Activated CD4-positive, alpha-beta T cell treated with anti-CD3 and anti-CD28 coated beads for 36 hours (primary cell): ENCODE data around the gene HDHD3. TPM values are rescaled to one million over a fixed set of nuclear protein-coding genes. Genes with fewer than 3 reads are reported as not detected.
A peak's percentile ranks its signal among the peaks of the same experiment; 100 is the strongest.
"Not testable (repeated sequence)": the region's sequence is repeated elsewhere in the genome, so short reads cannot be mapped to it uniquely, and the experiment has no call there.

ENCODE experiments used
- ATAC-seq: fragments of 200-7000 bp; cut with Tn5 transposase; one replicate; pipeline ENCODE4 v1.10.0; 2021; ENCODE audit warnings: mild to moderate bottlenecking, moderate library complexity
- CTCF ChIA-PET: fragments of 350-600 bp; sonication (Branson Sonifier 250); formaldehyde crosslinking; loops from one replicate; lab custom pipeline; 2021; ENCODE audit warnings: antibody characterized with exemption; lab: Charles Lee
- POLR2A ChIA-PET: fragments of 350-600 bp; sonication (Branson Sonifier 250); formaldehyde crosslinking; loops from one replicate; lab custom pipeline; 2021; ENCODE audit warnings: antibody characterized with exemption, inconsistent platforms; lab: Charles Lee
- DNase-seq: peaks from one replicate; pipeline ENCODE4 v3.0.0-alpha.2; 2020
- H3K27ac Mint-ChIP-seq: one replicate; pipeline ENCODE4 v1.8.0; 2021; ENCODE audit warnings: mixed read lengths
- H3K27me3 Mint-ChIP-seq: one replicate; pipeline ENCODE4 v1.8.0; 2021; ENCODE audit warnings: mixed read lengths
- H3K36me3 Mint-ChIP-seq: one replicate; pipeline ENCODE4 v1.8.0; 2021; ENCODE audit warnings: low read depth, mixed read lengths
- H3K4me1 Mint-ChIP-seq: one replicate; pipeline ENCODE4 v1.8.0; 2021; ENCODE audit warnings: mixed read lengths
- H3K4me3 Mint-ChIP-seq: one replicate; pipeline ENCODE4 v1.8.0; 2021; ENCODE audit warnings: mild to moderate bottlenecking, moderate library complexity, mixed read lengths
- H3K9me3 Mint-ChIP-seq: one replicate; pipeline ENCODE4 v1.8.0; 2021; ENCODE audit warnings: low read depth, mixed read lengths
- intact Hi-C, 2 experiments: fragments of 100-400 bp; cut with DNase I in 1 of 2; cut with micrococcal nuclease in 1 of 2; formaldehyde crosslinking; loops; one replicate each; pipeline versions ENCODE4 v1.14.2 to v1.15.1; 2022 to 2024; cut with DNase I, micrococcal nuclease
- total RNA-seq, 2 experiments: library from RNA; stranded (reverse); gene quantifications; one replicate each; pipeline ENCODE4 v1.2.3, GENCODE V29; 2021

Gene HDHD3, protein sequence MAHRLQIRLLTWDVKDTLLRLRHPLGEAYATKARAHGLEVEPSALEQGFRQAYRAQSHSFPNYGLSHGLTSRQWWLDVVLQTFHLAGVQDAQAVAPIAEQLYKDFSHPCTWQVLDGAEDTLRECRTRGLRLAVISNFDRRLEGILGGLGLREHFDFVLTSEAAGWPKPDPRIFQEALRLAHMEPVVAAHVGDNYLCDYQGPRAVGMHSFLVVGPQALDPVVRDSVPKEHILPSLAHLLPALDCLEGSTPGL
- total RNA-seq, result 10 to 100 TPM; 12.7 to 16.5 TPM

DNA sequence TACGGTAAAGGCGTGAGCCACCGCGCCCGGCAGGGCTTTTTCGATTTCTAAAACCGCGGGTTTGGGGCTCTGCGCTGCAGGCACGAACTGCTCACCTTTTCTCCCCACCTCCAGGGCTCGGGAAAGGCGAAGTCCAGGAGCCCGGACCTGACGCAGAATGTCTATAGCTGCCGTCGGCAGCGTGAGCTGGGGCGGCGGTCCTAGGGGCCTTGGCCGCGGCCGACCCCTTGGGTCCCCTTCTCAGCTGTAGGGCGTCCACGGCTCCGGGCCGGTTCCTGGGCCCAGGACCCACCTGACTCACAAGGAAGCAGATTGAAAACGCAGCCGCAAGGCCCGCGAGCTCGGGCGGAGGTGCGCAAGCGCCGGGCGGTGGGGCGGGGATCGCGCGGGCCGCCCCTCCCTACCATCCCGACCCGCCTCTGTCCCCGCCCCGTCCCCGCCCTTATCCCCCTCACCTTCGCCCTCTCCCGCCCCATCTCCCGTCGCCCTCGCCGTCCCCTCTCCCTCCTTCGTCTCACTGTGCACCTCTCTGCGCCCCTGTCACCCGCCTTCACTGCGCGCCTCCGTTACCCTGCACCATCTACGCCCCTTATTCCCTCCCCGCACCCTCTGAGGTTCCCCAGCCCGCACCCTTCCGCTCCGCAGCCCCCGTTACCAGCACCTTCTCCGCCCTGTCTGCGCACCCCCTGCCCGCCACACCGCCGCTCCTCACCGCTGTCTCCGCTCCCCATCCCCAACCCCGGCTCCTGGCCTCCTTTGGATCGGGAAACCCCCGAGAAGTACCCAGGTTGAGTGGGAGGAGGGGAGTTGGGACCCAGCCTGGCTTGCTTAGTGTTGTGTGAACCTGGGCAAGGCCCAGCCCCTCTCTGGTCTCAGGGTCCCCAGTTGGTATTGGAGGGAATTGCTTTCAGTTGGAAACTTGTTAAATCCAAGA lies at the start of gene HDHD3:
TSS of gene HDHD3 (minus strand) at position 353 of the 934 bp plus-strand sequence. CDS start 2,632 bp downstream, outside the sequence.
- peak within 1 kb of the TSS; percentile 88 for H3K4me3 Mint-ChIP-seq
- intact Hi-C loops, result loop anchor here (1.0 to 5.0 kb wide), 8 partner anchors 24 to 202 kb away; partner anchors contain the start of genes ALAD (in 2 of the 2), C9orf43 (in 2 of the 2), CDC26 (in 2 of the 2) and POLE3 (in 2 of the 2)
- no peaks in the 10 kb centered on the region for H3K9me3 Mint-ChIP-seq
- H3K4me1 Mint-ChIP-seq, result peaks cover 17% of the 10 kb centered on the region
- POLR2A ChIA-PET, result no interaction called here
- ATAC-seq, result peak; percentile 89
- H3K27ac Mint-ChIP-seq, result peak within 1 kb of the TSS; percentile 89
- no peaks in the 10 kb centered on the region for H3K27me3 Mint-ChIP-seq
- H3K36me3 Mint-ChIP-seq, result peaks cover 13% of the 10 kb centered on the region
- CTCF ChIA-PET, result interaction anchor here (0.6 to 1.1 kb wide), 4 partner anchors 23 to 635 kb away, joined by 3 to 7 read pairs (median 4); partner anchors contain the start of genes C9orf43 and POLE3
- DNase-seq, result peak; percentile 90

DNA sequence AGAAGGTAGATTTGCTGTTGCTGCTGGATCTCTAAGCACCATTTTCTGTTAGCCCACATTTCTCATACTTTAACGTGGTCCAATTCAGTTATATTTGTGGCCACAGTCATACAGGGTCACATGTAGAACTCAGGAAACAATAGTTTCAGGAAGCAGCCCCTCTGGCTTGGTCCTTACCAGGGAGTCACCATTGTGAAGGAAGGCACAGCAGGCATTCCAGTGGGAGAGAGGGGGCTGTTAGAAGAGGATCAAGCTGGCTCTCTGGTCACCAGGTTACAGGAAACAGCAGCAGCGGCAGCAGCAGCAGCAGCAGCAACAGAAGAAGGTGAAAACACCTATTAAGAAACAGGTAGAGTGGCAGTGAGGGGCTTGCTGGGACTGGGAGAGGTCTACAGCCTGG lies 48.3 kb upstream of the HDHD3 start:
- intact Hi-C loops, result no loop called here
- H3K27ac Mint-ChIP-seq, result no peak overlapping the region
- H3K4me1 Mint-ChIP-seq, result no peaks in the 10 kb centered on the region
- CTCF ChIA-PET, result interaction anchor here (1.1 to 1.2 kb wide), 2 partner anchors 21 to 233 kb away, joined by 3 to 4 read pairs; no protein-coding TSS in a partner anchor
- H3K36me3 Mint-ChIP-seq, result no peaks in the 10 kb centered on the region
- H3K27me3 Mint-ChIP-seq, result peaks cover 2% of the 10 kb centered on the region
- H3K4me3 Mint-ChIP-seq, result no peak overlapping the region
- POLR2A ChIA-PET, result interaction anchor here (0.9 kb wide), 1 partner anchor 51 kb away, joined by 3 read pairs; no protein-coding TSS in a partner anchor
- no peak for ATAC-seq
- no peaks in the 10 kb centered on the region for H3K9me3 Mint-ChIP-seq
- DNase-seq, result no peak

DNA sequence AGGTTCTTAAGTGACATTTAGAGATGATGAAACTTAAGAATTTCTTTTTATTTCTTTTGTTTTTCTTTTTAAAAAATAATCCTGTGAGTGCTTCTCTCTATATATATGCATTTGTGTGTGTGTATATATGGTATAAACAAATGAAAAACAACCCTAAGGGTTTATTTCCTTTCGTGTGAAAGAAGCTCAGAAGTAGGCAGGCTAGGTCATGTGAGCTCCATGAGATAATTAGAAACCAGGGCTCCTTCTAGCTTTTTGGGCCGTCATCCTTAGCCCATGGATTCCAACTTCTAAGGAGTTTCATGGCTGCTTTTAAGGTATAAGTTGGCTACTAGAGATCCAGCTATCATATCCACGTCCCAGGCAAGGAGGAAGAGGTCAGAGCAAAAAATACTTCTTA lies 44.9 kb upstream of the HDHD3 start:
- H3K27me3 Mint-ChIP-seq, result peaks cover under 1% of the 10 kb centered on the region
- no peak for ATAC-seq
- DNase-seq, result no peak
- H3K4me1 Mint-ChIP-seq, result no peaks in the 10 kb centered on the region
- ChIA-PET POLR2A (no interaction called here), CTCF (interaction anchor here (1.0 to 1.2 kb wide), 2 partner anchors 111 to 157 kb away, joined by 3 to 5 read pairs; no protein-coding TSS in a partner anchor)
- no peaks in the 10 kb centered on the region for H3K9me3 Mint-ChIP-seq
- H3K36me3 Mint-ChIP-seq, result no peaks in the 10 kb centered on the region
- no peak overlapping the region for H3K27ac Mint-ChIP-seq
- H3K4me3 Mint-ChIP-seq, result no peak overlapping the region
- intact Hi-C loops, result no loop called here

DNA sequence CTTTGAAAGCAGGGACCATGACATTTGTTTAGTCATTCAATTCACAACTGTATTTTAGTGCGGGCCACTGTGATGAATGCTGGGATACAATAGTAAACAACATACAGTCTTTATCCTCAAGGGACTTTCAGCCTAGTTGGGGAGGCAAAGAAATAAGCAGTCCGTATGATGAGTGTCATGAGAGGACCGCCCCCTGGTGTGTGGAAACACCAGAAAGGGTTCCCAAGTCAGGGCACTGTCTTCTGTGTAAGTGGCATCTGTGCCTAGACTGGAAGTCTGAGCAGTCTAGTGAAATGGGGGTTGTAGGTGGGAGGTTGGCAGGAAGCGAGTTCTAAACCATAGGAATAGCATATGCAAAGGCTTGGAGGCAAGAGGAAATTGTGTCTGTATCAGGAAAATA lies 40.6 kb upstream of the HDHD3 start:
- ATAC-seq (no peak), DNase-seq (peak; percentile 30)
- Mint-ChIP-seq H3K4me3 (no peak overlapping the region), H3K9me3 (no peaks in the 10 kb centered on the region), H3K27ac (no peak overlapping the region), H3K27me3 (no peaks in the 10 kb centered on the region), H3K36me3 (no peaks in the 10 kb centered on the region), H3K4me1 (no peaks in the 10 kb centered on the region)
- CTCF ChIA-PET, result no interaction called here
- POLR2A ChIA-PET, result no interaction called here
- intact Hi-C loops, result loop anchor here in 1 of 2 experiments (10.0 kb wide), 2 partner anchors 467 to 1167 kb away; partner anchors contain the start of gene ATP6V1G1

DNA sequence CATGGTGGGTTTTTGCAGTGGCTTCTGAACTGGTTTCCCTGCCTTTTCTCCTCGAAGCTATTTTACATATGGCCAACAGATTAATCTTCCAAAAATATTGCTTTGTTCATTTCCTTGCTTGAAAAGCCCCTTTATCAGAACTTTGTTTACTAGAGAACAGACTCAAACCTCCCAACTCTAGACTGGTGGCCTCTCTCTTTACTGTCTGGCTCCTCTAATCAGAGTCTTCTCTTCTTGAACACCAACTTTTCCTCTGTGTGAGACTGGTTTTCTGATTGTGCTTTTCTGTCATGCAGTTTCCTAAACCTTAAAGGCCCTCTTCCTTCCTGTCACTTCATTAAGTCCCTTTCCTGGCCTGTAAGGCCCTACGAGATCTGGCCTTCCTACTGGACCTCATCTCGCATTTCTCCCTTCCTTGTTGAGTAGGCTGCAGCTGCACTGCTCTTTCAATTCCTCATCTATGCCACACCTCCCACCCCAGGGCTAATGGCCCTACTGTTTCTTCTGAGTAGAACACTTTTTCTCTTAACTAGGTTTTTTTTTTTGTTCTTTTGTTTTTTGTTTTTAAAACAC lies 39.4 kb upstream of the HDHD3 start:
- POLR2A ChIA-PET, result no interaction called here
- H3K36me3 Mint-ChIP-seq, result no peaks in the 10 kb centered on the region
- no peak for ATAC-seq
- no peak for DNase-seq
- intact Hi-C loops, result loop anchor here in 1 of 2 experiments (10.0 kb wide), 2 partner anchors 469 to 1169 kb away; partner anchors contain the start of gene ATP6V1G1
- no peak overlapping the region for H3K4me3 Mint-ChIP-seq
- H3K4me1 Mint-ChIP-seq, result peaks cover 6% of the 10 kb centered on the region
- no peak overlapping the region for H3K27ac Mint-ChIP-seq
- H3K27me3 Mint-ChIP-seq, result no peaks in the 10 kb centered on the region
- H3K9me3 Mint-ChIP-seq, result no peaks in the 10 kb centered on the region
- CTCF ChIA-PET, result no interaction called here

DNA sequence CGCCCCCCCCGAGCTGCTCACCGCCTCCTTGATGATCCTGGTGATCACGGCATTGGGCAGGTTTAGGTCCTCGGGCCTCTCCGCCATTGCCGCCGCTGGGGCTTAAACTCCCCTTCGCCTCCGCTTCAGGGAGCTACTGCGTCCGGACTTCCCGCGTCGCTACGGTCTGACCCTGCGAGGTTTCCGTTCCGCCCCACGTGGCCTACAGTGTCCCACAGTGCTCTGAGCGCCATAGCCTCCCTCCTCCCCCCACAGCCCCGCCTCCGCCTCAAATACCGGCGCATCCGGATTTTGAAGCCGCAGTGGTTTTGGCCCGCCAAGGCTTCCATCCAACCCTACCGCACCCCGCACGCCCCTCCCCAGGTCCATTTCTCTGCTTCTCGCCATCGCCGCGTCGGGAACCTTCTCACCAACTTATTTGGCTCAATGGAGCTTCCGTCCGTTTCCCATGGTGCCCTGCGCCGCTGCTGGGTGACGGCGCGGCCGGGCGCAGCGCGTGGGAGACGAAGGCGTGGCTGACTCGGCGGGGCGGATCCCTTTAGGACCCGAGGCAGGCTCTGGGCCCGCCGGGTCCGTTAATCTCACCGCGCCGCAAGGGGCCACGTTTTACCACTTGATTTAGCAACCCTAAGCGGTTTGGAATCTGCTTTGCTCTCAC lies 33.5 kb upstream of the HDHD3 start, which contains the start of the genes C9orf43 and POLE3:
TSS of gene C9orf43 (plus strand) at position 541 of the 658 bp plus-strand sequence. CDS start 2,747 bp downstream, outside the sequence.
TSS of gene POLE3 (minus strand) at position 469 of the 658 bp plus-strand sequence. CDS start at position 87, 382 bp downstream.
- peaks cover 34% of the 10 kb centered on the region for H3K36me3 Mint-ChIP-seq
- ChIA-PET CTCF (interaction anchor here (0.6 to 3.8 kb wide), 11 partner anchors 11 to 248 kb away, joined by 3 to 38 read pairs (median 7); partner anchors contain the start of genes ALAD, CDC26, FKBP15 and HDHD3), POLR2A (interaction anchor here (0.5 to 2.6 kb wide), 14 partner anchors 9 to 1085 kb away, joined by 3 to 13 read pairs (median 6); partner anchors contain the start of genes ALAD, CDC26, FKBP15 and PRPF4)
- H3K27ac Mint-ChIP-seq, result peak within 1 kb of the TSS; percentile 100
- H3K4me3 Mint-ChIP-seq, result peak within 1 kb of the TSS; percentile 98
- H3K9me3 Mint-ChIP-seq, result no peaks in the 10 kb centered on the region
- DNase-seq (peak; percentile 98), ATAC-seq (peak; percentile 93)
- intact Hi-C loops, result loop anchor here (1.0 to 10.0 kb wide), 17 partner anchors 9 to 1174 kb away; partner anchors contain the start of genes ALAD (in 2 of the 2), CDC26 (in 2 of the 2), FKBP15 (in 2 of the 2) and PRPF4 (in 2 of the 2)
- H3K27me3 Mint-ChIP-seq, result no peaks in the 10 kb centered on the region
- H3K4me1 Mint-ChIP-seq, result peaks cover 36% of the 10 kb centered on the region

DNA sequence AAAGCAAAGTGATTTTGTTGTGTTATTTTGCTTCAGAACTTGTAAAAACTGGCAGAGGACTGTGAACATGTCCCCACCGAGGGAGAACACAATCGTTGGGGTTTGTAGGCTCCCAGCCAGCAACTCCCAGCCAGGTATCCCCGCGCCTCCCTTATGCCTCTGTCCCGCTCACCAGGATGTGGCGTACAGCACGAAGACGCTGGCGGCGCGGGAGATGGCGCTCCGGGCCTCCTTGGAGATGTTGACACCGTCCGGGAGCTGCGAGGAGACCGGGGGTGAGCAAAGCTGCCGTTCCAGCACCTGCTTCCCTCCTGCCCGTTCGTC lies 33.1 kb upstream of the HDHD3 start:
- no peaks in the 10 kb centered on the region for H3K27me3 Mint-ChIP-seq

DNA sequence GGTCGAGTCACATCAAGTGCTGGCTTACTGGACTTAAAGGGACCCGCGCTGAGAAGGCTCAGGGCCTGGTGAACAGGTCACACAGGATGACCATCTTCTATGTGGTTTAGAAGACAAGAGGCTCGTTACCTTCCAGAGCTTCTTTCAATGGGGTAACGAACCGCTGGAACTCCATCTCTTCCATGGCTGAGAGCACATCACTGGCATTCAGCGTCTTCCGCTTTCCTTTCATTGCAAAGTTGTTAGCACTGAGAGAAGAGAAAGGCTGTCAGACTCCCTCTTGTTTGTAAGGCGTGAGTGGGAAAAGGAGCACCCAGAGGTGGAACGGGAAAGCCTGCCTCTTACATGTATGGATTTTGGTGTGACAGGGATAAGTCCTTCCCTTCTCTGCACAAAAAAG lies 32.7 kb upstream of the HDHD3 start:
- peaks cover 36% of the 10 kb centered on the region for H3K4me1 Mint-ChIP-seq
- H3K27me3 Mint-ChIP-seq, result no peaks in the 10 kb centered on the region
- peak overlapping the region; percentile 100 for H3K27ac Mint-ChIP-seq
- intact Hi-C loops, result no loop called here
- ATAC-seq (no peak), DNase-seq (no peak)
- POLR2A ChIA-PET, result interaction anchor here (0.5 to 2.6 kb wide), 9 partner anchors 9 to 1084 kb away, joined by 3 to 13 read pairs (median 7); partner anchors contain the start of genes ALAD, CDC26, FKBP15 and PRPF4
- peaks cover 34% of the 10 kb centered on the region for H3K36me3 Mint-ChIP-seq
- no peaks in the 10 kb centered on the region for H3K9me3 Mint-ChIP-seq
- CTCF ChIA-PET, result interaction anchor here (0.6 to 3.8 kb wide), 9 partner anchors 10 to 1778 kb away, joined by 3 to 38 read pairs (median 7); partner anchors contain the start of genes ALAD, CDC26, DNAJC25 and PRPF4
- H3K4me3 Mint-ChIP-seq, result peak overlapping the region; percentile 98

More for the DNA sequence above, 33.1 kb upstream of the HDHD3 start:
- Mint-ChIP-seq H3K27ac (peak overlapping the region; percentile 100), H3K36me3 (peaks cover 34% of the 10 kb centered on the region), H3K9me3 (no peaks in the 10 kb centered on the region), H3K4me3 (peak overlapping the region; percentile 98), H3K4me1 (peaks cover 36% of the 10 kb centered on the region)
- ChIA-PET POLR2A (interaction anchor here (0.5 to 2.6 kb wide), 14 partner anchors 9 to 1084 kb away, joined by 3 to 13 read pairs (median 6); partner anchors contain the start of genes ALAD, CDC26, FKBP15 and PRPF4), CTCF (interaction anchor here (0.6 to 3.8 kb wide), 11 partner anchors 10 to 1779 kb away, joined by 3 to 38 read pairs (median 7); partner anchors contain the start of genes ALAD, CDC26, DNAJC25 and FKBP15)
- ATAC-seq (peak; percentile 16), DNase-seq (no peak)
- intact Hi-C loops, result loop anchor here (1.0 to 10.0 kb wide), 17 partner anchors 9 to 1175 kb away; partner anchors contain the start of genes ALAD (in 2 of the 2), CDC26 (in 2 of the 2), FKBP15 (in 2 of the 2) and PRPF4 (in 2 of the 2)

DNA sequence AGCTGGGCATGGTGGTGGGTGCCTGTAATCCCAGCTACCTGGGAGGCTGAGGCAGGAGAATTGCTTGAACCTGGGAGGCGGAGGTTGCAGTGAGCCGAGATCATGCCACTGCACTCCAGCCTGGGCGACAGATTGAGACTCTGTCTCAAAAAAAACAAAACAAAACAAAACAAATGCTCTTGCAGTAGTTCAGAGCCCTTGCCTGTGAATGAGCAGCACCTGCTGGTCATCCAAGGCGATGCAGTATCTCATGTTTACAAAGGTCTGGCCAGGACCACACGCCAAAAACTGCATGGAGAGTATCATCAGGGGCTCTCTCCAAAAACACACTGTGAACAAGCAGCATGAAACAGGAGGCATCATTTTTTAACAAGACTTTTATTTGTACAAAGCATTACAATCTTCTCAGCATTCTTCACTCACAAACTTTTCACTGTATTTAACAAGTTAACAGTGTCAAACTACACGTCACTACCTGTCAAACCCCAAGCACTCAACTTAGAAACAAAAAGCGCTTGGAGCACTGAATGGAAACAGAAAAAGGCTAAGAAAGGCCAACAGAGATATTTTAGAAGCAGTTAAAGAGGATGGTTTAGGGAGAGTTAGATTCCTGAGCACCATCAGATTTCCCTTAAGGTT lies 30.2 kb upstream of the HDHD3 start:
- peaks cover 35% of the 10 kb centered on the region for H3K4me1 Mint-ChIP-seq
- intact Hi-C loops, result loop anchor here (1.0 kb wide), 2 partner anchors 98 to 133 kb away; no protein-coding TSS in a partner anchor
- POLR2A ChIA-PET, H3K9me3 Mint-ChIP-seq, H3K27me3 Mint-ChIP-seq: not testable (repeated sequence)
- peak overlapping the region; percentile 70 for H3K27ac Mint-ChIP-seq
- DNase-seq (peak; percentile 78), ATAC-seq (peak; percentile 11)
- H3K36me3 Mint-ChIP-seq, result peaks cover 34% of the 10 kb centered on the region
- peak overlapping the region; percentile 11 for H3K4me3 Mint-ChIP-seq
- CTCF ChIA-PET, result interaction anchor here (0.9 to 2.4 kb wide), 10 partner anchors 56 to 331 kb away, joined by 3 to 14 read pairs (median 4); partner anchors contain the start of genes CDC26, PRPF4 and WDR31
